Measurements from ENCODE around the gene MYH3.

The MYH3 gene

GRCh38 chr17:10648956-10649355 is 8.2 kb downstream of the MYH3 start:
- FAIRE-seq = no peak

GRCh38 chr17:10648381-10648780 is 8.7 kb downstream of the MYH3 start:
- no peak for FAIRE-seq

- no peak for FAIRE-seq
Observed at GRCh38 chr17:10646392-10646990, 10.6 kb downstream of the MYH3 start.

GRCh38 chr17:10640475-10640874 is 16.6 kb downstream of the MYH3 start:
- no peak for FAIRE-seq

GRCh38 chr17:10638151-10638550 is 19.0 kb downstream of the MYH3 start:
- FAIRE-seq = no peak

GRCh38 chr17:10635290-10635689 is 21.8 kb downstream of the MYH3 start:
- no peak for FAIRE-seq

GRCh38 chr17:10633738-10634379 is 23.2 kb downstream of the MYH3 start:
- no peak for FAIRE-seq

- no peak for FAIRE-seq
Observed at GRCh38 chr17:10631701-10632100, 25.4 kb downstream of the MYH3 start.

- FAIRE-seq = no peak
Observed at GRCh38 chr17:10631048-10631700, 25.9 kb downstream of the MYH3 start.

- no peak for FAIRE-seq
Observed at GRCh38 chr17:10629706-10630105, 27.4 kb downstream of the MYH3 start.

GRCh38 chr17:10628756-10629155 is 28.4 kb downstream of the MYH3 start:
- FAIRE-seq = no peak

GRCh38 chr17:10626390-10626789 is 30.7 kb downstream of the MYH3 start:
- no peak for FAIRE-seq

- FAIRE-seq = no peak
Observed at GRCh38 chr17:10624969-10625368, 32.1 kb downstream of the MYH3 start.

GRCh38 chr17:10623737-10624338 is 33.3 kb downstream of the MYH3 start:
- no peak for FAIRE-seq

GRCh38 chr17:10622617-10623485 is 34.3 kb downstream of the MYH3 start:
- no peak for FAIRE-seq

- FAIRE-seq = no peak
Observed at GRCh38 chr17:10621397-10621796, 35.7 kb downstream of the MYH3 start.

GRCh38 chr17:10620823-10621222 is 36.3 kb downstream of the MYH3 start:
- FAIRE-seq = no peak

- FAIRE-seq = no peak
Observed at GRCh38 chr17:10618202-10618635, 38.9 kb downstream of the MYH3 start.

- no peak for FAIRE-seq
Observed at GRCh38 chr17:10617120-10617505, 40.0 kb downstream of the MYH3 start.

GRCh38 chr17:10616502-10617119 is 40.5 kb downstream of the MYH3 start:
- no peak for FAIRE-seq

- FAIRE-seq = no peak
Observed at GRCh38 chr17:10614536-10615155, 42.5 kb downstream of the MYH3 start.

All from colon (tissue), 2 donors.